Measurements from ENCODE around the gene BACE1.

DNA sequence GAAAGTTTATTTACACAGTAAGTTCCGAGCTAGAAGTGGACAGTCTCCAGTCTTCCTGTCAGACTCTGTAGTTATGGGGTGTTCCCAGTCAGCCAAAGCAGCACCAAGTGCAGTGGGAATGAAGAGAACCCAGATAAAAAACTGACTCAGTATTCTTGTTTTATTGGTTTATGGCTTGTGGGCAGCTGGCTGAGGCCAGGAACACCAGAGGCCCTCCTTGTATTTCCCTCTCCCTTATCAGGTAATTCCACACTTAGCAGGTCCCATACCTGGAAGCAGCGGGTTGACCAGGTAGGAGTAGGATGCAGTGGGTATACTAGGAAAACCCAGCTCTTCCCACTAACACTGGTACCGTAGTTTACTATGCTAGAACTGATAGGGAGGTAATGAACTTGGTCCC, 28.4 kb downstream of the BACE1 start:
- TF ChIP-seq, protein P1, sequence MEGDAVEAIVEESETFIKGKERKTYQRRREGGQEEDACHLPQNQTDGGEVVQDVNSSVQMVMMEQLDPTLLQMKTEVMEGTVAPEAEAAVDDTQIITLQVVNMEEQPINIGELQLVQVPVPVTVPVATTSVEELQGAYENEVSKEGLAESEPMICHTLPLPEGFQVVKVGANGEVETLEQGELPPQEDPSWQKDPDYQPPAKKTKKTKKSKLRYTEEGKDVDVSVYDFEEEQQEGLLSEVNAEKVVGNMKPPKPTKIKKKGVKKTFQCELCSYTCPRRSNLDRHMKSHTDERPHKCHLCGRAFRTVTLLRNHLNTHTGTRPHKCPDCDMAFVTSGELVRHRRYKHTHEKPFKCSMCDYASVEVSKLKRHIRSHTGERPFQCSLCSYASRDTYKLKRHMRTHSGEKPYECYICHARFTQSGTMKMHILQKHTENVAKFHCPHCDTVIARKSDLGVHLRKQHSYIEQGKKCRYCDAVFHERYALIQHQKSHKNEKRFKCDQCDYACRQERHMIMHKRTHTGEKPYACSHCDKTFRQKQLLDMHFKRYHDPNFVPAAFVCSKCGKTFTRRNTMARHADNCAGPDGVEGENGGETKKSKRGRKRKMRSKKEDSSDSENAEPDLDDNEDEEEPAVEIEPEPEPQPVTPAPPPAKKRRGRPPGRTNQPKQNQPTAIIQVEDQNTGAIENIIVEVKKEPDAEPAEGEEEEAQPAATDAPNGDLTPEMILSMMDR (conservative IDR thresholded peaks at IDR 0.05; ENCODE audit: low read depth, low read length), result no peak
- TF ChIP-seq EZH2 (IDR thresholded peaks at IDR 0.05; ENCODE audit: borderline replicate concordance, low read depth, low read length, poor library complexity, severe bottlenecking), result no peak

Measured in A673 (cell line).